GM18873 (cell line): ENCODE data around the gene LOC101059915.

Source experiments
- ATAC-seq: cut with Tn5 transposase; IDR thresholded peaks from one replicate; pipeline ENCODE4 v1.9.1; 2021; ENCODE audit warnings: mild to moderate bottlenecking, moderate library complexity, moderate number of reproducible peaks; ENCODE audit not compliant: unreplicated experiment, low FRiP score

The LOC101059915 gene

DNA sequence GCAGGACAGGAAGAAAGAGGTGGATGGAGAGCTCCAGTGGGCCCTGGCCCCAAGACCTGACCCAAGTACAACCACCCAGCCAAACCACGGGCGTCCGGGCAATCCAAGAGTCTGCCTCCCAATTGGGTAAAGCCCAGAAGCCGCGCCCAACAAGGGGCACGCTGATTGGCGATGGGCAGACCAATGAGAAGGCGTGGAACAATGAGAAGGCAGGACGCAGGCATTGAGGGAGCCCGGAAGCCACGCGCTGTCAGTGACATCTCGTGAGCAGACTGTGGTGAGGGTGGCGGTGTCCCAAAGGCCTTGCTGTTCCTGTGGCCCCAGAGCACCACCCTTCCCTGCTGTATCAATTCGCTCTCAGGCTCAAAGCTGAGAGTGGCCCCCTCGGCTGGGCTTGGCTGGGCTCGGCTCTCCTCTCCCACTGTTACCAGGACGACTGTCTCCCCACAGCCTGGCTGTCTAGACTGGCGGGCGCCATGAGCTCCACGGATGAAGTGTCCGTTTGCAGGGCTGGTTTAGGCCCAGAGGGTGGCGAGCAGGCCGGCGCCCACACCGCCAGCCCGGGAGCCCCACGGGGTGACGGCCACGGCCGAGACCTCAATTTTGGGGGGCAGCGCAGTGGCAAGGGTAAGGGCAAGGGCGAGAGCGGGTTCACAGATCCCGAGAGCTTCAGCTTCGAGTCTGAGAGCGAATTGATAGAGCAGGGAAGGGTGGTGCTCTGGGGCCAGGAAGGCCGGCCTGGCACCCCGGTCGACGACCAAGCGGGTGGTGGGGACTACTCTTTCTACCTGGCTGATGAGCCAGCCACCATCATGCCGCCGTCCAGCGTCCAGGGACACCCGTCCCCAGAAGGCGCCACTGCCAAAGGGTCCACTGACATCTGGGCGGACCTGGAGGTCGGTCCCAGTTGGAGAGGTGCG is at the start of gene LOC101059915:
Gene LOC101059915, plus strand, starts transcription at position 219 of the 920 bp plus-strand sequence.
- no peak for ATAC-seq

DNA sequence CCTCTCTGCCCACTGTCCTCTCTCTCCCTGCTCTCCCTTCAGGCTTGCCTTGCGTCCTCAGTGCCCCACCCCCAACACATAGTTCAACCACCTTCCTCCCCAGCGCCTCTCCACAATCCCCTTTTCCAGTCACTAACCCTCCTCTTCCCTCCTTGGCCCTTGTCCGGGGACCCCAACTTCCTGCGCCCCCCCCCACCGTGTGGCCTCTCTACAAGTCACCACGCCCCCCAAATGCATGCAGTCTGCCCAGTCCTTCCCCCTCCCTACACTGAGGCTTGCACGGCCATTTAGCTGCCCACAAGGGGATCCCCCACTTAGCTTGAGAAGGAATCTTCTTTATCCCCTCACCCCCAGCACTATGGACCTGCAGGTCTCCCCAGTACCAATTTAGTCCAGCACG is 49.6 kb upstream of the LOC101059915 start:
- ATAC-seq = no peak

DNA sequence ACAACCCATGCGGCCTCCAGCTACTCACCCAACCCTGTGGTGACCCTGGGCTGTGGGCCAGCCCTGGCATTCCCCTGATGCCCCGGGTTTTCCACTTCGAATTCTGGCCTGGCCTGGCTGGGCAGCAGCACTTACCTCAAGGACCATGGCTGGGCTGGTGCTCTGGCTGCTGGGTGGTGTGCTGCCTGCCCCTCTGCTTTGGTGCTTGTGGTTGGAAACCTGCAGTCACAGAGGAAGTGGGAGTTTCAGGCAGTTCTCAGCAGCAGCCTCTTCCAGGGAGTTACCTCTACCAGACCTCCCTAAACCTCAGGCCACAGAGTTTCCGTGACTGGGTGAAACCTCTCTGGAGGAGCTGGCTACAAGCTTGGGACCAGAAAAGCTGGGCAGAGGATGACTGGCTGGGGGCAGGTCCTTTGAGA is 49.0 kb upstream of the LOC101059915 start, which contains the start of gene CXCR3:
Gene CXCR3, minus strand, starts transcription at position 209 of the 419 bp plus-strand sequence. Its CDS starts 62 bp downstream, at position 147.
- peak; percentile 70 for ATAC-seq

DNA sequence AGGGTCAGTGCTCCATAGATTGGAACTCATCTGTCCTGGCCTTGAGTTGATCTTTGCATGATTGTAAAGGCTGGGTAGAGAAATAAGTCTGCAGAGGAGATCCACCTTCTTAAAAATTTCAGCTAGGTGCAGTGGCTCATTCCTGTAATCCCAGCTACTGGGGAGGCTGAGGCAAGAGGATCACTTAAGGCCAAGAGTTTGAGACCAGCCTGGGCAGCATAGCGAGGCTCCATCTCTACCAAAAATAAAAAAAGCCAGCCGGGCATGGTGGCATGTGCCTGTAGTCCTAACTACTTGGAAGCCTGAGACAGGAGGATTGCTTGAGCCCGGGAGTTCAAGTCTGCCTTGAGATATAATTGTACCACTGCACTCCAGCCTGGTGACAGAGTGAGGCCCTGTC is 48.6 kb upstream of the LOC101059915 start:
- ATAC-seq = no peak

DNA sequence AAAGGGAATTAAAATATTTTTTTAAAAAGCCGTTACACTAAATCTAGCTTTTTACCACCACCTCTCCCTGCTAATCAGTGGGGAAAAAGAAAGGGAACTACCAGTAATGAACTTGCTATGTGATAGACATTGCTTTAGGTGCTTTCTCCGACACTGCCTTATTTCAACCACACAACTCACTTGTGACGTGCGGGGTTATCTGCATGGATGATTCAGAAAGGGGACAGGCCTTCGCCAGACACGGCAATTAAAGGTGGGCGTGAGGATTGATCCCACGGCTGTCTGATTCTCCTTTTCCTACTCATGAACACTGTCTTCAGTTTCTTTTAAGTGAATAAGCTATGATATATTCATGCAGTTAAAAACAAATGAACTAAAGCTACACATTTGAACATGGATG is 48.2 kb upstream of the LOC101059915 start:
- no peak for ATAC-seq

DNA sequence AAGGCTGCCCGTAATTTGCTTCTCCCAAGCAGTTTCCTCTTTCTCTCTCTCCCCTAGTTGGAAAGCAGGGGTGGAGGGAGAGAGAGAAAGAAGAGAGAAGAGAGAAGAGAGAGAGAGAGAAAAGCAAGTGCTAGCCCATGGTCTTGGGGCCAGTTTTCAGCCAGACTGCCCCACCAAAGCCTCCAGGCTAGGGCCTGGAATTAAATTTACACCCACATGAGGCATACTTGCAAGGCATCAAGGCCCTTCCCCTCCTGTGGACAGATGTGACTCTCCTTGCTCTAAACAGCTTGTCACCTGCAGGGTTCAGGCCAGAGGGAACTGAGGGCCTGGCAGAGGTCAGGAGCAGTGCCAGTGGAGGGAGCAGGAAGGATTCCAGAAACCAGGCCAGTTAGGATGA is 47.4 kb upstream of the LOC101059915 start:
- ATAC-seq = no peak

DNA sequence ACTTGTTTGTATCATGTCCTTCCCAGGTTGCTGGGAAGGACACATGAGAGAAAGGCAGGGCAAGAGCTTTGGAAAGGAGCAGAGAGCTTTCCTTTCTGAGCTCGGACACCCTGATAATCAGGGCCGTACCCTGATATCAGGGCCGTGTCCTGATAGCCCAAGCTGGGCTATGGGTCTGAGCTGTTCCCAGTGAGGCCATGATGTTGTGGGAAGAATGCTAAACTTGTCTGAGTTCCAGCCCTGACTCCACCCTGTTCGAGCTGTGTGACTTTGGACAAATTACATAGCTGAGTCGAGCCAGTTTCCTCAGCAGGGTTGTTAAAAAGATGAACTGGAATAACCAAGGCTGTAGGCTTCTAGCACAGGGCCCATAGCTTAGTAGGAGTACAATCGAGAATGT is 45.7 kb upstream of the LOC101059915 start:
- no peak for ATAC-seq

DNA sequence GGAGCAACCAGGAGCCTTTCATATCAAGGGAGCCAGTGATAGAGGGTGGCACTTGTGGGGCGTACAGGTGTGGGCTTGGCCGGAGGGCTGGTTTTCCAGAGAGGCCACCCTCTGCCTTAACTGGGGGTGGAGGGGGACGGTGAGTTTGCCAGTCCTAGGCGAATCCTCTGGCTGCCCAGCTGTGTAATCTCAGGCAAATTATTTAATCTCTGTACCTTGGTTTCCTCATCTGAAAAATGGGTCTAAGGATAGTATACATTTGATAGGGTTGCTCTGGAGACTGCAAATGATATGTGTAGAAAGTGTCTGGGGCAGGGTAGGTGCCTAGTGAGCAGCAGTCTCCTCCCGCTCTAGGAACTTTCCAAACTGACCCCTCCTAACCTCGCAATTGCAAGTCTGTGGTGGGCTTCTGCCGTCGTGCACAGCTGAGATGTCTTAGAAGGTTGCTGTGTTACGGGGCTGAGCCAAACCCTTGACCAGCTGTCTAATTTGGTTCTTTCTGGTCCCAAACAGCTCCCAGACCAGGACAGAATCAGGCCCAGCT is 45.2 kb upstream of the LOC101059915 start:
- no peak for ATAC-seq

DNA sequence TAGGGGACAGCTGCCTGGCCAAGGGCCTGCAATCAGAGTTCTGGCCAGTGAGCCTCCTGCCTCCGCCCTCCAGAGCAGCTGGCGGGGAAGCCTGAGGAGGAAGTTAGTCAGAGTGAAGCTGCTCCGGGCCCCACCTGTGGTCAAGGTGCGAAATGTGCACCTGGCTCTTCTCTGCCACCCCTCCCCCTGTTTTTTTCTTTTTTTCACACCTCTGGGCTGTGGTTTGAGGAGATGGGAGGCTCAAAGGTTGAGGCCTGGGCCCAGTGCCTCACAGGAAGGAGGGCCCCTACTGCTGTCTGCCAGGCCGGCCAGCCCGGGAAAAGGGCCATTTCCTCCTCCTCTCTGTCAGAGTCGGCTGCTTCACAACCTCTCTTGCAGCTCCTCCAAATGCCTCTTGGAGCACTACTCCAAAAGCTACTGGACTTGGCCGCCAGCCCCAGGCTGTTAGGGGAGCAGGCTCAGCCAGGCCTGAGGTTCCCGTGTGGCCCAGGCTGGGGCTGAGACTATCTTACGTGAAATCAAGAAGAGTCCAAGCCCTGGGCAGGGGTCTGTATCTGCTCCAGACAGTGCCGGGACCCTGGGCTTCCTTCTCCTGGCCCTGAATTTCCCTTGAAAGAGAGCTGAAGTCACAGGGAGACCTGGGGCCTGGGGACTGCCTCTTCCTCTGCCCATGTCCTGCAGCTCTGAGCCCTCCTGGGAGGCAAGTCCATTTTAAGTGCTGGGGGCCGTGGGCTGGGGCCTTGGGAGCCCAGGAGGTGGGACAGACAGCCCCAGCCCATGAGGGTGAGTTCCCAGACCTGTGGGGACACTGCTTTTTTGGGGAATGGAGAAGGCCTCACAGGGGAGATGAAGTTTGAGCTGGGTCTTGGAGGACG is 44.5 kb upstream of the LOC101059915 start:
- ATAC-seq = no peak

DNA sequence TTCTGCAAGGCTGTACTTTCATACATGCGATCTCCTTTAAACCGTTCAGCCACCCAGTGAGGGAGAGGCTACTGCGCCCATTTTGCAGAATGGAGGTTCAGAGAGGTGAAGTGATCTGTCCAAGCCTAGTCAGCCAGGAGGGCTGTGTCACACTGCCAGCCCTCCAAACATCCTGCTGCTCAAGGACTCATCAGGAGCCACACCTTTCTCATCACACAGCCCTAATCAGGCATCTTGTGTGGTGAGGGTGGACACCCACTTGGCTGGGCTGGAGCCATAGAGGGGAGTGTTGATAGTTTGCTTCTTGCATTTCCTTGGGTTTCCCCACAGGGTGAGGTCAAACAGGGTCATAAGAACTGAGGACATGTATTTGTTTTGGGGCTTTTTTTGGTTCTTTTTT is 43.6 kb upstream of the LOC101059915 start:
- ATAC-seq = no peak

DNA sequence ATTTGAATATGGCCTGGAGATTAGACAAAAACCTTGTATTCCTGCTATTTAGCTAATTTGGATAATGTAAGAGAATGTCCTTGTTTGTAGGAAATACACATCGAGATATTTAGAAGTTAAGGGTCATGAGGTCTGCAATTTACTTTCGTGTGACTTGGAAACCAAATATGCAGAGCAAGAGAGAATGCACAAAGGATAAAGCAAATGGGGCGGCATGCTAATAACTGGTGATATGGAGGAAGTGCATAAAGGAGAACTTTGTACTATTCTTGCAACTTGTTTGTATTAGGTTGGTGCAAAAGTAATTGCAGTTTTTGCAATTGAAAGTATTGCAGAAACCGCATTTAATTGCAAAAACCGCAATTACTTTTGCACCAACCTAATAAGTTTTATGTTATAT is 41.9 kb upstream of the LOC101059915 start:
- no peak for ATAC-seq

DNA sequence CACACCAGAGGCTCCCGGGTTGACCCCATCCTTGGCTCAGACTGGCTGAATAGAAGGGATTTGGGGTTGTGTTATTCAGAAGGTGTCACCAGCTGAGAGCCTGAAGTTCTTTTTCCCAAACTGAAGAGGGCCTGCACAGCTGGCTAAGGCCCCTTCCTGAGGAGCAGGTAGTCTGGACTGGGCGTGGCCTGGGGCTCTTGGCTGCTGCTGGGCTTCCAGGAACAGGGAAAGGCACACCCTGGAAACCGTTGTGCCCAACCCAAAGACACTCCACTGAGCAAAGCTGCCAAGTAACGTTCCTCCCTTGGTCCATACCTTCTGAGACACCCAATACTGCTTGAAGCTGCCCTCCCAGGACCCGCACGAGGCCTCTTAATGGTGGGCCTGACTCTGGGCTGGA is 40.8 kb upstream of the LOC101059915 start:
- no peak for ATAC-seq

DNA sequence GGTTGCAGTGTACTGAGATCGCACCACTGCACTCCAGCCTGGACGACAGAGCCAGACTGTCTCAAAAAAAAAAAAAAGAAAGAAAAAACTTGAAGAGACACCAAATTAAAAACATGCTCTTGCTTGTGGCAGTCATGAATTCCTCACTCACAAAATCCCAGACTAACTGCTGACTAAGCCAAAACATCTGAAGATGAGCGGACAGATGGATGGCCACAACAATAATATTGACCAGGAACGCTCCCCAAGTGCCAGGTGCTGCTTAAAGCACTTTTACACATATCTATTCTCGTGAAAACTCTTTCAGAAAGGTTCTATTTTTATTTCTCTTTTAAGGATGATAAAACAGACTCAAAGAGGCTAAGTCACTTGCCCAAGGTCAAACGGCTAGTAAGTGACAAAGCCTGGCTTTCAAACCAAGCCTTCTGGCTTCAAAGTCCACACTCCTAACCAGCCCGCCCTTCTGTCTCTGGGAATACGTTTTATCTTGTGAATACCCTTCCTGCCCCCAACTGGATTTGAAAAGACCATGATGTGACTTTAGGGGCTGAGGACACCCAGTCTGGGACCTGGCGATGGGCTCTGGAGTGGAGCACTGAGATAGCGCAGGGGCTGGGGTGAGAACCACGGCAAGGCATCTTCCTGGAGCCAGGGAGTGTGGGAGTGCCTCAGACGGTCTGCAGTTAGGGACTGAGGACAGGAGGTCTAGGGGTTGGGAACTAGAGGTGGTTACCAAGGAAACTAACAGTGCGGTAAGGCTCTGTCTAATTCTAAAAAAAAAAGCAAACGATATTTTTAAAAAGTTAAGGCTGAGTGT is 39.5 kb upstream of the LOC101059915 start:
- no peak for ATAC-seq

DNA sequence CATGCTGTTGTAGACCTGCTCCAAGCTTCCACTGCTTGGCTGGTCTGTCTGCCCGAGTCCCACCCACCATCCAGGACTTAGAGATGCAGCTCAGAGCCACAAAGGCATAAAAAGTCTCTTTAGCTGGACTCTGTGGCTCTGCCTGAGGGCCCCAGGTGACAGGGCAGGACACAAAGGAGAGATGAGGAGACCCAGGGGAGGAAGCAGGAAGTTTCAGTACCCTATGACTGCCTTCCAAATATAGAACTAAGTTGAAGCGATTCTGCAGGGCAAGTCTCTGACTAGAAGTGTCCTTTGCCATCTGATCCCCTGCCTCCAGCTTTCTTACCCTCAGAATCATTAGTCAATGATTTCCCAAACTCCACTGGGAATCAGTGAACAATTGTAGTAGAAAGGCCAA is 37.9 kb upstream of the LOC101059915 start:
- no peak for ATAC-seq

DNA sequence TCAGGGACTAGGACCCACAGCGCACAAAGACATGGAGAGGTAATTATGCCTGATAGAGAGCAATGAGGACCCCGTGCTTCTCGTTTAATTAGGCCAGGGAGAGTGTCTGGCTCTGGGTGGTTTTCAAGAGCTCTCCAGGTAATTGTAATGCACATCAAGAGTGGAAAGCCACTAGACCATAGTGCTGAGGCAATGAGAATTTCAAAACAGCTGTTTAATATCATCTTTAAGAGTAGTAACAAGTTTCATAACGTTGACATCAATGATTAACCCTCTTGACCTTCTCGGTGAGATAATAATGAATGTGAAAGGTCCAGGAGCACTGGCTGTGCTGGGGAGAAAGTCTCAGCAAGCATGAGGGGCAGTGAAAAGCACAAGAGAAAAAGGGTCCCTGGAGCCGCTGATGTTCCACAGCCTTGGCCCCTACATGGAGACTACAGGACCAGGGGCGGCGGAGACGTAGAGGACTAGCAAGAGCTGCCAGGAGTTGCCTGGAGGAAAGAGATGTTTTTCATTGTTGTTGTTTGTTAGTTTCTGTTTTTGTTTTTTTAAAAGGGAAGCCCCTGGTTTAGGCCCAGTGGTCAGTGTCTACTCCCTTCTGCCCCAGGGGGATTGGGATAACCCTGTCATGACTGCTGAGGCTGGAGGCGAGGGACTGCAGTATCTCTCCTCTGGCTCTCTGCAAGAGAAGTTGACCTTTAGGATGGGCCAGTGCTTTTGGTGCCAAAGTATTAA is 34.3 kb upstream of the LOC101059915 start:
- ATAC-seq = no peak

DNA sequence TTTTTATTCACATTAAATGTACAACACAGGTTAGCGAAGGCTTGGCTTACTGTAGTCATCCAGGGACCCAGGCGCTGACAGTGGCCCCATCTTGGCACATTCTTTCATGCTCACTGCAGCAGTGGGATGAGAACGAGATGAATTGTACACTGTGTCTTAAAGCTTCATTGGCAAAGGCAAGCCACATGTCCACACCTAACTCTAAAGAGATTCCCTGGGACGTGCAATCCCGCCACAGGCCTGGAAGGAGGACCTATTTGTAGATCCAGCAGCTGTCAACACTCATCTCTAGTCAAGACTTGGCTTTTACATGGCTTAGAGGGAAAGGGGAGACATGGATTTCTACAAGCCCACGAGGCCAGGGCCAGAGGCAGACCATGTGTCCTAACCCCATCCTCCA is 33.0 kb upstream of the LOC101059915 start:
- no peak for ATAC-seq

DNA sequence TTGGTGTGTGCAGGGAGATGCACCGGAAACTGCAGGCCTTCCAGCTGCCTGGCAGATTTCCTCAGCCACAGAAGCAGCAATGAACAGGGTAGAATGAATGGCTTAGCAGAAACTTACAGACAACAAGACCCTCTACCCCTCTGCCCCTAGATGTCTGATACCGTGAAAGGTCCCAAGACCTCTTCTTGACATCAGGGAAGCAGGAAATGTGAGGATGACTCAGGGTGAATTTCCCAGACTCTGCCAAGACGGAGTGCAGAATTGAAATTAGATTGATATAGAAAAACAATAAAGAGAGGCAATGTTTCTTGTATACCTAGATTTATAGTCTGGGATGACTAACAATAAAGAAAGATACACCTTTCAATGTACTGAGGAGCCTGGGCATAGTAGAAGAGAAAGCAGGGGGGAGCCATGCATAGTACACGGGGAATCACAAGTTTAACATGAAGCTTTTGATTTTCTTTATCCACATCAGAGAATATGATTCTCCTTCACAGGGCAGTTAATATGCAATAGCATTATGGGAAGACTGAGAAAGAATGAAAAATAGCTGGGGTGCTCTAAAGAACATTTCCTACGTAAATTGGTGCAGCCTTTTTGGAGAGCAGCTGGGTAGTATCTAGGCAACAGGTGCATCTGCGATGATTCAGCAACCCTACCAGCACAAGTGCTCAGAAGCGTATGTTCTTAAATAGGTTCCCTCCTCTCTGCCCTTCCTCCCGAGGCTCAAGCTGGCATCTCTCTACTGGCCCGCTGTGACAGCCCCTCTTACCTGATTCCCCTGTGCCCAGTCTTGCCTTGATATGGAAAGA is 30.7 kb upstream of the LOC101059915 start:
- peak; percentile 47 for ATAC-seq

DNA sequence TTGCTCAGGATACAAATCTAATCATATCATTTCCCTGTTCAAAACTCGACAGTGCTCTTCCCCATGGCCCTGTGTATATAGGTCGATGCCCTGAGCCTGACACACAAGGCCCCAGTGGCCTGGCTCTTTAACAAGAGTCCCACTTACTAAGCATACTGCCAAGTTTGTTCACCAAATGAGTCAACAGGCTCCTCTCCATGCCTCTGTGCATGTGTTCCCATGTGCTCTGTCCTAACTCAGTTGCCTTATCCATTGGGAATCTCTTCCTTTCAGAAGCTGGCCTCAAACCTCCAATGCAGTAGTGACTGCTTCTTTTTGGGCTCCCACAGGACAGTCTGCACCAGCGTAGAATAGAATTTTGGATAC is 30.1 kb upstream of the LOC101059915 start:
- peak; percentile 18 for ATAC-seq

DNA sequence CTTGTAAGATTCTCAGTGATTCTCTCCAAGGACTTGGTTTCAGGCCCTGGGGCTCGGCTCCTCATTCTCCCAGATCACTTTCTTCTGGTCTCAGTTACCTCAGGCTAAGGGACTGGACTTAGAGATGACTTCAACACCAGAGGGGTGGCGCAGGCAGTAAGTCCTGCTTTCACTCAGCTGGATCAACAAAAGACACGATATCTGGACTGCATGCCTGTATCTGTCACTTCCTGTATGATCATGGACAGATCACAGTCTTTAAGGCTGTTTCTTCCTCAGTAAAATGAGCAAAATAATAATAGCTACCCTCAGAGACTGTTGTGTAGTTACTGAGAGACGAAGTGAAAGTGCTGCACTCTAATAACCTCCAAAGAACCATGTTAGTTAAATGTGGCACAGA is 29.5 kb upstream of the LOC101059915 start:
- no peak for ATAC-seq
